IMR-90 (cell line): ENCODE results near the gene OR56A4. TPM values are rescaled to one million over a fixed set of nuclear protein-coding genes. Genes with fewer than 3 reads are reported as not detected.

Experiments used
- ATAC-seq: fragments of 200-7000 bp; cut with Tn5 transposase; 2 replicates; pipeline ENCODE4 v1.9.1; 2020; ENCODE audit warnings: low read depth, mild to moderate bottlenecking, moderate library complexity
- BruUV-seq: library from RNA; stranded (reverse); fragments of 400-500 nt; replicated peaks from 2 replicates; lab custom pipeline; 2021; lab: Mats Ljungman, UMichigan
- CTCF ChIA-PET: fragments of 300-600 bp; formaldehyde crosslinking; extraction: SDS; loops from one replicate; lab custom pipeline; 2021; ENCODE audit warnings: antibody characterized with exemption; lab: Yijun Ruan, JAX
- POLR2A ChIA-PET: fragments of 300-600 bp; sonication (Branson Sonifier 250); formaldehyde crosslinking; loops from one replicate; lab custom pipeline; 2022; ENCODE audit warnings: antibody characterized with exemption; ENCODE audit not compliant: unreplicated experiment; lab: Charles Lee
- DNase-seq: peaks from one replicate; pipeline ENCODE4 v3.0.0; 2013
- H2AFZ ChIP-seq: replicated peaks from 2 replicates; pipeline ENCODE3; 2013; ENCODE audit warnings: low read length, mild to moderate bottlenecking; ENCODE audit not compliant: poor library complexity
- H2AK5ac ChIP-seq: 2 replicates; pipeline ENCODE4 v1.6.1; 2013; ENCODE audit warnings: low read depth, low read length, inconsistent platforms
- H2AK9ac ChIP-seq: replicated peaks from 2 replicates; pipeline ENCODE3; 2013; ENCODE audit warnings: mild to moderate bottlenecking, low read depth, low read length, moderate library complexity; ENCODE audit not compliant: poor library complexity
- H2BK120ac ChIP-seq: 2 replicates; pipeline ENCODE4 v1.6.1; 2013; ENCODE audit warnings: low read depth, low read length, inconsistent platforms
- H2BK15ac ChIP-seq: 3 replicates; pipeline ENCODE4 v1.6.1; 2013; ENCODE audit warnings: low read depth, low read length, inconsistent platforms
- H2BK20ac ChIP-seq: 2 replicates; pipeline ENCODE4 v1.6.1; 2013; ENCODE audit warnings: low read depth, mild to moderate bottlenecking, inconsistent platforms, low read length, moderate library complexity
- H2BK5ac ChIP-seq: 2 replicates; pipeline ENCODE4 v1.6.1; 2013; ENCODE audit warnings: mild to moderate bottlenecking, low read depth, low read length, inconsistent platforms; ENCODE audit not compliant: poor library complexity, severe bottlenecking
- H3K14ac ChIP-seq: replicated peaks from 2 replicates; pipeline ENCODE4 v1.6.1; 2013; ENCODE audit warnings: low read depth, low read length, inconsistent platforms
- H3K18ac ChIP-seq: 2 replicates; pipeline ENCODE4 v1.6.1; 2013; ENCODE audit warnings: low read depth, low read length, control low read depth
- H3K23ac ChIP-seq: 2 replicates; pipeline ENCODE4 v1.6.1; 2013; ENCODE audit warnings: low read depth, low read length, inconsistent platforms
- H3K27ac ChIP-seq: 2 replicates; pipeline ENCODE4 v1.5.1; 2013; ENCODE audit warnings: mild to moderate bottlenecking, control low read depth, low read length; ENCODE audit not compliant: insufficient read depth
- H3K27me3 ChIP-seq: 2 replicates; pipeline ENCODE4 v1.6.1; 2013; ENCODE audit warnings: low read length; ENCODE audit not compliant: control insufficient read depth, insufficient read depth
- H3K36me3 ChIP-seq: 2 replicates; pipeline ENCODE4 v1.6.1; 2013; ENCODE audit warnings: low read length, mixed read lengths; ENCODE audit not compliant: control insufficient read depth, insufficient read depth
- H3K4ac ChIP-seq: 2 replicates; pipeline ENCODE4 v1.6.1; 2013; ENCODE audit warnings: low read depth, low read length, inconsistent platforms
- H3K4me1 ChIP-seq: 2 replicates; pipeline ENCODE4 v1.6.1; 2013; ENCODE audit warnings: low read length, mixed read lengths; ENCODE audit not compliant: control insufficient read depth, insufficient read depth
- H3K4me2 ChIP-seq: 2 replicates; pipeline ENCODE4 v1.6.1; 2013; ENCODE audit warnings: low read depth, mild to moderate bottlenecking, control low read depth, low read length, moderate library complexity
- H3K4me3 ChIP-seq: 2 replicates; pipeline ENCODE4 v1.5.1; 2013; ENCODE audit warnings: low read depth, mild to moderate bottlenecking, control low read depth, low read length, moderate library complexity; ENCODE audit not compliant: insufficient read depth
- H3K56ac ChIP-seq: 2 replicates; pipeline ENCODE4 v1.6.1; 2013; ENCODE audit warnings: low read length, inconsistent platforms; ENCODE audit not compliant: insufficient read depth; ENCODE audit errors: extremely low read depth
- H3K79me1 ChIP-seq, 2 experiments: 2 replicates each; pipeline ENCODE4 v1.6.1; 2013; ENCODE audit warnings: low read length in 2 of 2, inconsistent platforms in 1 of 2, low read depth in 1 of 2
- H3K9ac ChIP-seq: 2 replicates; pipeline ENCODE4 v1.6.1; 2013; ENCODE audit warnings: low read depth, low read length, control low read depth
- H3K9me1 ChIP-seq: 2 replicates; pipeline ENCODE4 v1.6.1; 2013; ENCODE audit warnings: low read length, inconsistent platforms; ENCODE audit not compliant: insufficient read depth
- H3K9me3 ChIP-seq: 2 replicates; pipeline ENCODE4 v1.6.1; 2013; ENCODE audit warnings: low read length; ENCODE audit not compliant: control insufficient read depth, insufficient read depth
- H4K20me1 ChIP-seq: 2 replicates; pipeline ENCODE4 v1.6.1; 2013; ENCODE audit warnings: low read length, inconsistent platforms; ENCODE audit not compliant: insufficient read depth
- H4K5ac ChIP-seq: 2 replicates; pipeline ENCODE4 v1.6.1; 2013; ENCODE audit warnings: mild to moderate bottlenecking, low read depth, low read length, control low read depth
- H4K8ac ChIP-seq, 2 experiments: 2 replicates each; pipeline ENCODE4 v1.6.1; 2013; ENCODE audit warnings: low read depth in 2 of 2, low read length in 2 of 2, control low read depth in 1 of 2, inconsistent platforms in 1 of 2
- H4K91ac ChIP-seq: 2 replicates; pipeline ENCODE4 v1.6.1; 2013; ENCODE audit warnings: low read depth, low read length, inconsistent platforms; ENCODE audit not compliant: insufficient read depth
- MAFK ChIP-seq: IDR thresholded peaks from 2 replicates; pipeline ENCODE4 v1.6.1; 2012; ENCODE audit warnings: low read depth, low read length, improper control_type of control experiment
- MXI1 ChIP-seq: IDR thresholded peaks from 2 replicates; pipeline ENCODE4 v1.6.1; 2012; ENCODE audit warnings: low read depth, mild to moderate bottlenecking, low read length, moderate library complexity, borderline replicate concordance
- RAD21 ChIP-seq: IDR thresholded peaks from 2 replicates; pipeline ENCODE4 v1.6.1; 2012; ENCODE audit warnings: low read length, improper control_type of control experiment
- SMC3 ChIP-seq: fragments of 150-350 bp; IDR thresholded peaks from 2 replicates; pipeline ENCODE4 v1.6.1; 2016; ENCODE audit warnings: low read depth, mild to moderate bottlenecking, antibody characterized with exemption, low read length, moderate library complexity
- WGBS, 2 experiments: methylation state at CpG; one replicate each; pipeline versions ENCODE4 v1.1.5 to v1.1.7; 2013; ENCODE audit warnings: missing lambda C conversion rate in 2 of 2; ENCODE audit not compliant: insufficient read length in 1 of 2; ENCODE audit errors: extremely low coverage in 2 of 2; 5-methylcytosine and 5-hydroxymethylcytosine counted together
- dilution Hi-C: fragments of 300-500 bp; cut with HindIII; formaldehyde crosslinking; loops from one replicate; pipeline ENCODE4 v1.14.3; 2018; ENCODE audit warnings: low sequenced_read_pairs; ENCODE audit not compliant: unreplicated experiment
- in situ Hi-C: fragments of 300-500 bp; cut with MboI; formaldehyde crosslinking; loops from 3 replicates; pipeline ENCODE4 v1.14.3; 2019; ENCODE audit warnings: low sequenced_read_pairs, inconsistent platforms, mixed read lengths
- intact Hi-C: fragments of 100-400 bp; cut with micrococcal nuclease; formaldehyde crosslinking; loops from 2 replicates; pipeline ENCODE4 v1.10.0; 2022
- polyA plus RNA-seq, 3 experiments: library from polyadenylated mRNA; depleted of rRNA; stranded (reverse); fragments of >200 nt; gene quantifications; 2 replicates each; pipeline ENCODE4 v1.2.3, GENCODE V29; 2012; ENCODE audit warnings: low replicate concordance in 1 of 3
- total RNA-seq: library from RNA; depleted of rRNA; stranded (reverse); fragments of >200 nt; gene quantifications from 2 replicates; pipeline ENCODE4 v1.2.3, GENCODE V29; 2012
- TF ChIP-seq, protein P1 (sequence below): conservative IDR thresholded peaks from 2 replicates; pipeline ENCODE4 v1.5.1; 2012; ENCODE audit warnings: mild to moderate bottlenecking, low read depth, low read length, improper control_type of control experiment

OR56A4 gene
- total and polyA plus RNA-seq, 2 of the 4 experiments (the other 2 are of a cell fraction), result not detected

- BruUV-seq, result no TSS peak
- H3K18ac ChIP-seq, result no peak overlapping the region
- no peaks in the 10 kb centered on the region for H4K20me1 ChIP-seq
- H3K9me1 ChIP-seq, result no peaks in the 10 kb centered on the region
- no peak overlapping the region for H2BK5ac ChIP-seq
- dilution Hi-C loops, result no loop called here
- intact Hi-C loops, result loop anchor here (1.0 kb wide), 3 partner anchors 293 to 340 kb away; no protein-coding TSS in a partner anchor
- no peak overlapping the region for H3K4ac ChIP-seq
- no peak overlapping the region for H3K4me2 ChIP-seq
- H3K79me1 ChIP-seq, result no peaks in the 10 kb centered on the region
- WGBS, 2 experiments, result no CpG with 5 or more reads among the region's 4 CpGs
- H3K9me3 ChIP-seq, result no peaks in the 10 kb centered on the region
- H3K36me3 ChIP-seq, result no peaks in the 10 kb centered on the region
- H3K9ac ChIP-seq, result no peak overlapping the region
- no peak overlapping the region for H3K56ac ChIP-seq
- peak; percentile 43 for DNase-seq
- ChIA-PET CTCF (interaction anchor here (1.2 kb wide), 2 partner anchors 331 to 339 kb away, joined by 3 to 5 read pairs; no protein-coding TSS in a partner anchor), POLR2A (no interaction called here)
- H2AK5ac ChIP-seq, result no peak overlapping the region
- TF ChIP-seq MXI1 (no peak), SMC3 (peak; percentile 44), RAD21 (peak; percentile 67), MAFK (no peak)
- TF ChIP-seq, protein P1, sequence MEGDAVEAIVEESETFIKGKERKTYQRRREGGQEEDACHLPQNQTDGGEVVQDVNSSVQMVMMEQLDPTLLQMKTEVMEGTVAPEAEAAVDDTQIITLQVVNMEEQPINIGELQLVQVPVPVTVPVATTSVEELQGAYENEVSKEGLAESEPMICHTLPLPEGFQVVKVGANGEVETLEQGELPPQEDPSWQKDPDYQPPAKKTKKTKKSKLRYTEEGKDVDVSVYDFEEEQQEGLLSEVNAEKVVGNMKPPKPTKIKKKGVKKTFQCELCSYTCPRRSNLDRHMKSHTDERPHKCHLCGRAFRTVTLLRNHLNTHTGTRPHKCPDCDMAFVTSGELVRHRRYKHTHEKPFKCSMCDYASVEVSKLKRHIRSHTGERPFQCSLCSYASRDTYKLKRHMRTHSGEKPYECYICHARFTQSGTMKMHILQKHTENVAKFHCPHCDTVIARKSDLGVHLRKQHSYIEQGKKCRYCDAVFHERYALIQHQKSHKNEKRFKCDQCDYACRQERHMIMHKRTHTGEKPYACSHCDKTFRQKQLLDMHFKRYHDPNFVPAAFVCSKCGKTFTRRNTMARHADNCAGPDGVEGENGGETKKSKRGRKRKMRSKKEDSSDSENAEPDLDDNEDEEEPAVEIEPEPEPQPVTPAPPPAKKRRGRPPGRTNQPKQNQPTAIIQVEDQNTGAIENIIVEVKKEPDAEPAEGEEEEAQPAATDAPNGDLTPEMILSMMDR, result peak; percentile 58
- H3K27ac ChIP-seq, result no peak overlapping the region
- H3K4me1 ChIP-seq, result no peaks in the 10 kb centered on the region
- H4K5ac ChIP-seq, result no peak overlapping the region
- no peak overlapping the region for H2BK15ac ChIP-seq
- H3K4me3 ChIP-seq, result no peak overlapping the region
- H2AK9ac ChIP-seq, result no peak overlapping the region
- H4K91ac ChIP-seq, result no peak overlapping the region
- in situ Hi-C loops, result loop anchor here (10.0 kb wide), 1 partner anchor 332 kb away; no protein-coding TSS in a partner anchor
- H3K14ac ChIP-seq, result no peak overlapping the region
- no peak overlapping the region for H2BK120ac ChIP-seq
- no peaks in the 10 kb centered on the region for H3K27me3 ChIP-seq
- ATAC-seq, result peak; percentile 56
- H4K8ac ChIP-seq, result no peak overlapping the region
- no peak overlapping the region for H2AFZ ChIP-seq
- no peak overlapping the region for H2BK20ac ChIP-seq
- H3K23ac ChIP-seq, result no peak overlapping the region
Observed at GRCh38 chr11:6022956-6023355, 16.2 kb upstream of the OR56A4 start.
